ENCODE results near the gene PRDX3.

Gene PRDX3

GRCh38 chr10:119178372-119179119 lies at the start of gene PRDX3:
PRDX3 (minus strand) TSS chr10:119178812; CDS start chr10:119178790, 22 bp downstream.
- peak; percentile 96 for DNase-seq

- no peak for DNase-seq
Measured at GRCh38 chr10:119227825-119228224, 49.2 kb upstream of the PRDX3 start.

DNA sequence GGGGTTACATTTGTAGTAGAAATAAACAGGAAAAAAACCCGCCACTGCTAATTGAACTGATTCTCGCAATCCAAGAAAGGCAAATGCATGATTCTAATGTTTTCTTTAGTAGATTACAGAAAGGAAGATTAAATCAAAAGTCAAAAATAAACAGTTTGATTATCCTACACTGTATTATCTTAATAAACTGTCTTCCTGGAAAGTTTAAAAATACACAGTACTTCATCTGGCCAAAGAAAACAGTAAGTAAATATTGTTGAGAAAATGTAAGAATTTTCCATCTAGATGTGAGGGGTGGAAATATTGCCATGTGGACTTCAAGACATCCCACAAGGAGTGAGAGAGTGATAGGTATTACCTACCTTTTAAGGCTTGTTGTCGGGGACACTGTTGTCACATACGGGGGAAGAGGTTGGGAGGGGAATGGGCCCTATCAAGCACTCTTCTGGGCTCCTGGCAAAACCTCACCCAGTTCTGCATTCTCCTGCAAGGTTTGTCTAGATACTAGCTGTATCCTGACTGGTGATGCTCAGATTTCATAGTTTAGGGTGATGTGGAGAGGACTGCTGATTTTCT lies 46.6 kb upstream of the PRDX3 start:
- no peak for DNase-seq

DNA sequence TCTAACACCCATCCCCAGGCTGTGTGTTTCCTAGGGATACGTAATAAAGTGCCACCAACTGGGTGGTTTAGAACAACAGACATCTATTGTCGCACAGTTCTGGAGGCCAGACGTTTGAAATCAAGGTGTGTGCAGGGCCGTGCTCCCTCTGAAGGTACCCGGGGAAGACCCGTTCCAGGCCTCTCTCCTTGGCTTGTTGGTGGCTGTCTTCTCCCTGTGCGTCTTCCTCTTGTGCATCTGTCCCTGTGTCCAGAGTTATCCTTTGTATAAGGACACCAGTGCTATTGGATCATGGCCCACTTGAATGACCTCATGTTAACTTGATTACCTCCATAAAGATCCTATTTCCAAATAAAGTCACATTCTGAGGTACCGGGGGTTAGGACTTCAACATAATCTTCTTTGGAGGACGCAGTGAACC lies 44.4 kb upstream of the PRDX3 start:
- DNase-seq: no peak

GRCh38 chr10:119222537-119222936 lies 43.9 kb upstream of the PRDX3 start:
- no peak for DNase-seq

GRCh38 chr10:119221666-119222065 lies 43.1 kb upstream of the PRDX3 start:
- DNase-seq: no peak

GRCh38 chr10:119221201-119221600 lies 42.6 kb upstream of the PRDX3 start:
- DNase-seq: no peak

GRCh38 chr10:119219871-119220270 lies 41.3 kb upstream of the PRDX3 start:
- DNase-seq: no peak

GRCh38 chr10:119217991-119218490 lies 39.4 kb upstream of the PRDX3 start:
- DNase-seq: no peak

- DNase-seq: no peak
Measured at GRCh38 chr10:119217401-119217800, 38.8 kb upstream of the PRDX3 start.

DNA sequence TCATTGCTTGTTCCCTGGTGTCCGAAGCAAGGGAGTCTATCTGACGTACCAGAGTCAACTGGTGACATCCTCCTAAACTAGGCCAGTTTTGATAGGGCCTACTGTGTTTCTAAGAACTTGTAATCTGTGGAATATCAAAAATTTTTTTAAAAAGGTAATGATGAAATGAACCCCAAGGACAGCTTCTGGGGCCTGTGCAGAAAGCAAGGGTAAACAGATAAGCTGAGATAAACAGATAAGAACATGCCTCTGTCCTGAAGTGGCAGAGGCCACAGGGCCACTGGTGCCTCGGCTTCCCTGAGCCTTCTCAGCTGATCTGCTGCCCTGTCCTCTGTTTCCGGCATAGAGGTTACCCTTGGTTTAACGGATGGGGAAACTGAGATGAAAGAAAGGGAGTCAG lies 37.5 kb upstream of the PRDX3 start:
- DNase-seq: no peak

DNA sequence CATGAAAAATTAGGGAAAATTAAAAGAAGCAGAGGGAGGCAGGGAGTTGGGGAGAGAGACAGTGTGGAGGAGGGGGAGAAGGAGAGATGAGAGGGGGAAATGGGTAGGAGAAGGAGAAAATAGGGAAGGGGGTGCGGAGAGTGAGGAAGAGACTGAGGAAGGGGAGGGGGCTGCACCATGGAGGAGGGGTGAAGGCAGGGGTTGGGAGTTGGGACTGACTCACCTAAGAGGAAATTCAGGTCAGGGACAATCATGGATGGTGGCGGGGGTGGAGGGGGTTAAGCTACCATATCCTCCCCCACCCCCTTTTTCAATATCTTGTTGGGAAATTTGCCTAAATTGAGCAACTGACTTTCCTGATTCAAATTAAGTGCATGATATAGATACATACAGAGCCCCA lies 36.8 kb upstream of the PRDX3 start:
- DNase-seq: no peak

GRCh38 chr10:119211625-119212441 lies 33.2 kb upstream of the PRDX3 start:
- peak; percentile 36 for DNase-seq

GRCh38 chr10:119211176-119211575 lies 32.6 kb upstream of the PRDX3 start:
- no peak for DNase-seq

- no peak for DNase-seq
Measured at GRCh38 chr10:119210633-119211032, 32.0 kb upstream of the PRDX3 start.

GRCh38 chr10:119209736-119210355 lies 31.2 kb upstream of the PRDX3 start:
- DNase-seq: no peak

DNA sequence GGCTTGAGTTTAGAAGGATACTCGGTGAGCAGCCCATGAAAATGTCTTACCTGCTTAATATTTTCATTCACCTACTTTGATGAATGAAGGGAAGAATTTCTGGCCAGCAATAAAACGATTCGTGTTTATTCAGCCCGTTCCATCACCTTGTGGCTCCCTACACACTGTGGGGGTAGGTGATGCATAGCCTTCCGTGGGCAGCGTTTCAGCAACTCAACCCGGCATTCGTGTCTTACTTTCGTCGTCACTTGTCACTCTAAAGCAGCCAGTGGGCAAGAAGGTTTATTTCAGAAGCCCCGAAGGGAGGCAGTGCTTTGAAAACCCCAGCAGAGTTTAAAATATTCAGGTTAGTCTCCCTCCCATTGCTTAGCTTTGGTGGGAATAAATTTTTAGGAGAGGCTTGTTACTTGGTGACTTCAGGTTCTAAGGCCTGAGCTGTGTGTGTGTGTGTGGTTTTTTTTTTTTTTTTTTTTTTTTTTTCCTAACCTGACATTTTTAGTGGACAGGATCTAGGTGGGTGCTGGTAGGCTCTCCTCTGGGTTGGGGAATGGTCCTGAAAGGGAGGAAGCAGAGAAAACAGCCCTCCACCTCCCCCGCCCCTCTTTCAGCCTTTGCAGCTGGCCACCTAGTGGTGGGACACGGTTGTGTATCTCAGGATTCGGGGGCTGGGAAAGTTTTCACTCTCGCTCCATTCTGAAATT lies 30.6 kb upstream of the PRDX3 start:
- DNase-seq: peak; percentile 64

- no peak for DNase-seq
Measured at GRCh38 chr10:119208553-119208940, 29.9 kb upstream of the PRDX3 start.

DNA sequence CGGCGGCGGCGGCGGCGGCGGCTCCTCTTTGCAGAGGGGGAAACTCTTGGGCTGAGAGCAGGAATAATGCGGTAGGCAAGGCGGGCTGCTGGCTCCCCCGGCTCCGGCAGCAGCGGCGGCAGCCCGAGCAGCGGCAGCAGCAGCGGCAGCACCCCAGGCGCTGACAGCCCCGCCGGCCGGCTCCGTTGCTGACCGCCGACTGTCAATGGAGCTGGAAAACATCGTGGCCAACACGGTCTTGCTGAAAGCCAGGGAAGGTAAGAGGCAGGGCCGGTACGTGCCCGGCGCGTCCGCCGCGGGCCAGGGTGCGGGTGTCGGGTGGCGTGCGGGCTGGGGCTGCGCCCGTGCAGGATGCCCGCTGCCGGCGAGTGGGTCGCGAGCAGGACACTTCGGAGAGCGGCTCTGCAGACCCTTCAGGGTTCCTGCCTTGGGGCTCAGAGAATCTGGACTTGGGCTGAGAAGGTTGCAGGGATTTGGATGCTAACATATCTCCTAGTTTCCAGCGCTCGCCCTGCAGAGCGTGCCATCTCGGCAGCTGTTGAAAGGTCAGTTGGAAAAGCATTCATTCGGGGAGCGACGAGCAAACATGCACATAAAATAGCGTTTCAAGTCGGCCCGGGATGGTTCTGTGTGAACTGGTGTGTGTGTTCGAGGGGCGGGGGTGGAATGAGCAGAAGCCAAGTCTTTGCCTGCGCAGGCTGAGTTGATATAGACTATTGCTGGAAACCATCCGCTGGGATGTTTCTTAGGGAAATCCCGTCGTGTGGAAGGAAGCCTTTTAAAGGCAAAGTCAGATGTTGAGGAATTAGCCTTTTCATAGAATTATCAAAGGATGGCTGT lies 29.3 kb upstream of the PRDX3 start:
- DNase-seq: peak; percentile 45

DNA sequence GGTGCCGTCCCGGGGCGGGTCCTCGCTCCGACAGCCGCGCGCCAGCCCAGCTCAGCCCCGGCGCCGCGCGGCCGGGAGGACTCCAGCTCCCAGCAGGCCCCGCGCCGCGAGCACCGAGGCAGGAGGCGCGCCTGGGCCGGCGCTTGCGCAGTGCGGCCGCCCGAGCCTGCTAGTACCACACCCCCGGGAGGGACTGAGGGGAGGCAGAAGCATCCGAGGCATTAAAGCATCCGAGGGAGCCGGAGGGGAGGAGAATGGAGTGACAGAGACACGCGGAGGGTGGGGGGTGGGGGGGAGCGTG lies 28.7 kb upstream of the PRDX3 start, which contains the start of gene GRK5:
TSS of gene GRK5 (plus strand) at position 206 of the 301 bp plus-strand sequence. CDS start 347 bp downstream, outside the sequence.
- peak; percentile 97 for DNase-seq

DNA sequence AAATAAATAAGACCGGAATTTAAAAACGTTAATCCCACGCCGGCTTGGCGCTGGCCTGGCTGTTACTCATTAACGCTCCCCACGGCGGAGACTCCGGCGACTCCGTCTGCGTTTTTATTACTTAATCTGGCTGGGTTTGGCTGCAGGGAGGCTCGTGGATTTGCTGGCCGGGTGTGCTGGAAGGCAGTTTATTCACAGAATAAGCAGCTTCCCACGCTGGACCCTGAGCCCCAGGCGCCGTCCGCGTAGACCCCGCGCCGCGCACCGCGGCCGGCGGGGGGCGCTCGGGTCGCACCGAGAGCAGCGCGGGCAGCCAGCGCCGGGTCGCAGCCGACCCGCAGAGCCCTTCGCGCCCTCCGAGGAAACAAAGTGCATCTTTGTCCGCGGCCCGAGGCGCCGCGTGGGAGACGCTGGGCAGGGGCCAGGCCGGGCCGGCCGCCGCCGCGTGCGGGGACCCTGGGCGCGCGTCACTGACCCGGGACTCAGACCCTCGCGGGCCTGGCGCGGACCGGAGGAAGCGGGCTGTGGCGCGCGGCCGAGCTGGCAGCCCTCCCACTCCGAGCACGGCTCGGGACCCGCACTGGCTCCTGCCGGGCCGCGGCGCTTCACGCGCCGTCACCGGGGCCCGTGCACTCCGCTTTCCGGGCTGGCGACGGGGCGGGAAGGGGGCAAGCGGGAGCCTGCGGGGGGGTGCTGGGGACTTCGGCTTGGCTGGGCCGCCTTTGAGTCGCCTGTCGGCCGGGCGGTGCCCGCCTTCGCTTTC lies 28.2 kb upstream of the PRDX3 start:
- DNase-seq: peak; percentile 78
